Chondrocyte (in vitro differentiated cells): ENCODE measurements around the gene FSD2. TPM values are rescaled to one million over a fixed set of nuclear protein-coding genes. Genes with fewer than 3 reads are reported as not detected.

Experiments used
- DNase-seq: peaks from one replicate; pipeline ENCODE4 v3.0.0; 2021; ENCODE audit warnings: mixed read lengths, low spot score
- H3K27ac Mint-ChIP-seq: one replicate; pipeline ENCODE4 v1.8.0; 2021; ENCODE audit warnings: mild to moderate bottlenecking, moderate library complexity, mixed read lengths; ENCODE audit not compliant: unreplicated experiment
- H3K27me3 Mint-ChIP-seq: 2 replicates; pipeline ENCODE4 v1.8.0; 2021; ENCODE audit warnings: low read depth, mixed read lengths
- H3K36me3 Mint-ChIP-seq: 2 replicates; pipeline ENCODE4 v1.8.0; 2021; ENCODE audit warnings: low read depth, mixed read lengths
- H3K4me1 Mint-ChIP-seq: 2 replicates; pipeline ENCODE4 v1.8.0; 2021; ENCODE audit warnings: low read depth, mild to moderate bottlenecking, mixed read lengths
- H3K4me3 Mint-ChIP-seq: one replicate; pipeline ENCODE4 v1.8.0; 2021; ENCODE audit warnings: mild to moderate bottlenecking, moderate library complexity, mixed read lengths; ENCODE audit not compliant: unreplicated experiment
- H3K9me3 Mint-ChIP-seq: 2 replicates; pipeline ENCODE4 v1.8.0; 2021; ENCODE audit warnings: low read depth, mixed read lengths
- total RNA-seq: library from RNA; stranded (reverse); gene quantifications from 3 replicates; pipeline ENCODE4 v1.2.1, GENCODE V29; 2021
- TF ChIP-seq, protein P1 (sequence below): fragments of 200-600 bp; sonication (generic); IDR thresholded peaks from 2 replicates; pipeline ENCODE4 v1.5.0; 2021; ENCODE audit warnings: antibody characterized with exemption, mild to moderate bottlenecking, moderate library complexity

FSD2 gene
- total RNA-seq, 1 donor from 2014 or later = not detected

DNA sequence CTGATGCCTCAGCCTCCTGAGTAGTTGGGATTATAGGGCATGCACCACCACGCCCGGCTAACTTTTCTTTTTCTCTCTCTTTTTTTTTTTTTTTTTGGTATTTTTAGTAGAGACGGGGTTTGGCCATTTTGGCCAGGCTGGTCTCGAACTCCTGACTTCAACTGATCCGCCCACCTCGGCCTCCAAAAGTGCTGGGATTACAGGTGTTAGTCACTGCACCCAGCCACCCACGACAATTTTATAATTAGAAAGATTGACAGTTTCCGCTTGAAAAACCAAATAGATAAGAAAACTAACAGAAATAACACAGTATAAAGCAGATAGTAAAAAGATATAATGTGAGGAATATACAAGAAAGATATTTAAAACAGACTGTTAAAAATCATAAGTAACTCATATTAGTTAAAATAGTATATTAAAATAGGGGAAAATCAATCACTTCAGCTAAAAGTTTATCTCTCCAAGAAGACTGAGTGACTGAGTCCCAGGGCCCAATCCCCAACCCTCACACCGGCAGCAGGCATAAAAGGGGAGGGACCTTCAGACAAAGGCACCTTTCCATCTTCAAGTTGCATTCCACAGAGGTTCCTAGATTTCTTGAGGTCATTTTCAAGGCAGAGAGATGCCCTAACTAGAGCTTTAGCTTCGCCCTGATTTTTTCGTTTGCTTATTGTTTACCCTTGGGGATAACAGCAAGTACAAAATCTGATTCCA is 2.2 kb upstream of the FSD2 start:
- Mint-ChIP-seq H3K4me1 (peaks cover 44% of the 10 kb centered on the region), H3K9me3 (no peaks in the 10 kb centered on the region), H3K27ac (no peak overlapping the region), H3K27me3 (no peaks in the 10 kb centered on the region), H3K36me3 (peaks cover 4% of the 10 kb centered on the region), H3K4me3 (no peak overlapping the region)
- TF ChIP-seq, protein P1, sequence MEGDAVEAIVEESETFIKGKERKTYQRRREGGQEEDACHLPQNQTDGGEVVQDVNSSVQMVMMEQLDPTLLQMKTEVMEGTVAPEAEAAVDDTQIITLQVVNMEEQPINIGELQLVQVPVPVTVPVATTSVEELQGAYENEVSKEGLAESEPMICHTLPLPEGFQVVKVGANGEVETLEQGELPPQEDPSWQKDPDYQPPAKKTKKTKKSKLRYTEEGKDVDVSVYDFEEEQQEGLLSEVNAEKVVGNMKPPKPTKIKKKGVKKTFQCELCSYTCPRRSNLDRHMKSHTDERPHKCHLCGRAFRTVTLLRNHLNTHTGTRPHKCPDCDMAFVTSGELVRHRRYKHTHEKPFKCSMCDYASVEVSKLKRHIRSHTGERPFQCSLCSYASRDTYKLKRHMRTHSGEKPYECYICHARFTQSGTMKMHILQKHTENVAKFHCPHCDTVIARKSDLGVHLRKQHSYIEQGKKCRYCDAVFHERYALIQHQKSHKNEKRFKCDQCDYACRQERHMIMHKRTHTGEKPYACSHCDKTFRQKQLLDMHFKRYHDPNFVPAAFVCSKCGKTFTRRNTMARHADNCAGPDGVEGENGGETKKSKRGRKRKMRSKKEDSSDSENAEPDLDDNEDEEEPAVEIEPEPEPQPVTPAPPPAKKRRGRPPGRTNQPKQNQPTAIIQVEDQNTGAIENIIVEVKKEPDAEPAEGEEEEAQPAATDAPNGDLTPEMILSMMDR = no peak
- no peak for DNase-seq

DNA sequence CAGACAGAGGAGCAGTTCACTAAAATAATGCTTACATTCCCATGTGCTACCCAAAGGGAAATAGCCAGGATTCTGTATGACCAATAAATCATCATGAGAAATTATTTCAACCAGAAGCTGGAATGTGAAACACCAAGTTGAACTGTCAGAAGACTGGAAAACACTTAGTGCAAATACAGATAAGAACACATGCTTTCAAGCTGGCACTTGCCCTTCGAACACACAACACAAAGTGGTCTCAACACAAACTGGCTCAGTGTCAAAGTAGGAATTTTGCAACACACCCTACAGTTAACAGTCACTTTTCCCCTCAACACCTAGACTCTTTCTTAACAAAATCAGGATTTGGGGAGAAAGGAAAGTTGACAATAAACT is 1.3 kb downstream of the FSD2 start:
- no peak overlapping the region for H3K4me3 Mint-ChIP-seq
- no peak overlapping the region for H3K27ac Mint-ChIP-seq
- TF ChIP-seq, protein P1 = no peak

DNA sequence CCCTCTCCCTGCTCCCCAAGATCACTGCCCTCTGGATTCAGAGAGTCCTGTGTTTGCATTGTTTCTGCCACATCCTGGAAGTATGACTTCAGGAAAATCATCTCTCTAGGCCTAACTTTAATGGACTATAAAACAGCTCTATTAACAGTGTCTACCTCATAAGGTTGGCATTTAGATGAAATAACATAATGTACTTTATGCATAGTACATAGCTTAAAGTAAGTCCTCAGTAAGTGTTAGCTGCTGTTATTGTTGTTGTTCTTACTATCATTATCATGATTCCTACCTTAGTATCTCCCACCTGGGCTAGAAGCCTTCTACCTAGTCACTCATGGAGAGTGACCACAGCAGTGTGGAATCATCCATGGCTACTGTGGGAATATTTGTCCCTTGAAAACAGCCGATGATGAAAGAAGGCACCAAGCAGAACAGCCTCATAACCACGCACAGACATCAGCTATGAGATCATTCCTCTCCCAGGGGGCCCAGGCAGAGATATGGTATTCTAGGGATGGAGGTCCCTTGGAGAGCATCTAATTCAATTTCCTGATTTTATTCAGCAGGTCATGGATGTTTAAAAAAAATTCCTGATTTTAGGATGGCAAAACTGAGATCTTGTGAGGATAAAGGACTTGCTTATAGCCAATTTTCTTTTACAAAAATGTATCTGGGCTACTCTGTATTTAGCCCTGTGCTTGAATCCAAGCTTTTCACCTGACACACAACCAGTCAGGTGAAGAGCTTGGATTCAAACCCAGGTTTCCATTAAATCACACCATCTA is 1.9 kb downstream of the FSD2 start:
- Mint-ChIP-seq H3K9me3 (no peaks in the 10 kb centered on the region), H3K27ac (peak overlapping the region; percentile 64), H3K36me3 (peaks cover 2% of the 10 kb centered on the region), H3K4me3 (no peak overlapping the region), H3K4me1 (peaks cover 13% of the 10 kb centered on the region), H3K27me3 (peaks cover 9% of the 10 kb centered on the region)
- DNase-seq = no peak
- TF ChIP-seq, protein P1 = no peak

More for the DNA sequence above, 1.3 kb downstream of the FSD2 start:
- Mint-ChIP-seq H3K27me3 (peaks cover 6% of the 10 kb centered on the region), H3K36me3 (peaks cover 2% of the 10 kb centered on the region), H3K9me3 (no peaks in the 10 kb centered on the region), H3K4me1 (peaks cover 17% of the 10 kb centered on the region)
- no peak for DNase-seq

- TF ChIP-seq, protein P1 = no peak
- H3K36me3 Mint-ChIP-seq = peaks cover 2% of the 10 kb centered on the region
- no peak overlapping the region for H3K4me3 Mint-ChIP-seq
- H3K4me1 Mint-ChIP-seq = peaks cover 11% of the 10 kb centered on the region
- DNase-seq = no peak
- peaks cover 9% of the 10 kb centered on the region for H3K27me3 Mint-ChIP-seq
- H3K27ac Mint-ChIP-seq = no peak overlapping the region
- H3K9me3 Mint-ChIP-seq = no peaks in the 10 kb centered on the region
Measured at GRCh38 chr15:82802497-82802896, 3.4 kb downstream of the FSD2 start.

GRCh38 chr15:82799183-82799841 is 6.6 kb downstream of the FSD2 start:
- TF ChIP-seq, protein P1 = no peak
- H3K4me1 Mint-ChIP-seq = peaks cover 2% of the 10 kb centered on the region
- peaks cover 3% of the 10 kb centered on the region for H3K36me3 Mint-ChIP-seq
- H3K4me3 Mint-ChIP-seq = no peak overlapping the region
- DNase-seq = no peak
- peaks cover 7% of the 10 kb centered on the region for H3K9me3 Mint-ChIP-seq
- H3K27me3 Mint-ChIP-seq = peaks cover 9% of the 10 kb centered on the region
- no peak overlapping the region for H3K27ac Mint-ChIP-seq
